Activated CD8-positive, alpha-beta memory T cell treated with anti-CD3 and anti-CD28 coated beads for 4 hours (primary cell): ENCODE data around the gene BMPR1B.

Source experiments
- DNase-seq, 2 donors: peaks; one replicate each; pipeline ENCODE4 v3.0.0-alpha.2; 2020; ENCODE audit warnings: low read depth in 2 of 2

Gene BMPR1B

GRCh38 chr4:95188701-95189370 lies 431.1 kb downstream of the BMPR1B start:
- no peak for DNase-seq

DNA sequence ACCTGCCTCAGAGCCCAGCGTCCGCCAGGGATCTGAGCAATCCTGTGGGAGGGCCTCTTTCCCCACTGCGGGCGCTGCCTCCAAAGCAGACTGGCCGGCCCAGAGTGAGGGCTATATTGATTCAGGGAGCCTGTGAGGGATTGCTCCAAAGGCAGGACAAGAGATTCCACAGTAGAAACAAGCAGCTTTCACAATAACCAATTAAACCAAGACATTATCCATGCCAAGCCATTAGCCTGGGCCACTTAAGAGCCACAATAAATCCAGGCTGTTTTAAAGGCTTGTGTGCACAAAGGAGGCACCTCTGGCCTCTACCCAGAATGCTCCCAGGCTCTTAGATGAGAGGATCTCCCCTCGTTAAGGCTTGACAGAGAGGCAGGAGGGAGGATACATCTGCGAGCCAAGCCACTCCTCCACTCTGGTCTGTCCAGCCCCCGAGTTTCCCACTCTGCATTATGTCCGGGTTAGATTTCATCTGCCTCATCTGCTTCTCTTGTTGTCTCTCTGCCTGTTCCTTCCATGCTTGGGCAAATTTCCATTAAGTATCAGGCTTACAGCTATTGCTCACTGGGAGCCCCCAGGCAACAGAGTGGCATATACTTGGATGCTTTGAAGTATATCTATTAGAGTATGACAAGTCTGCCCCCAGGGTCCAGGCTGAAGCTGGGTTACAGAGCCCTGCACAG lies 433.1 kb downstream of the BMPR1B start:
- no peak for DNase-seq

DNA sequence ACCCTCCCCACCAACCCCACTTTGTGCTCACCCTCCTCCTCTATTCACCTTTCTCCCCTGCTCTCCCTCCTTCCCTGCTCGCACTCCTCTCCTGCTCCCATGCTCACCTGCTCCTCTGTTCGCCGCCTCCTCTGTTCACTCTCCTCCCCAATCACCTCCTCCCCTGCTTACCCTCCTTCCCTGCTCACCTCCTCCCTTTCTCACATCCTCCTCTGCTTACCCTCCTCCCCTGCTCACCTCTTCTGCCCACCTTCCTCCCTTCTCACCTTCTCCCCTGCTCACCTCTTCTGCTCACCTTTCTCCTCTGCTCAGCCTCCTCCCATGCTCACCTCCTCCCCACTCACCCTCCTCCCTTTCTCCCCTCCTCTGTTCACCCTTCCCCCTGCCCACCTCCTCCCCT lies 433.8 kb downstream of the BMPR1B start:
- DNase-seq = no peak

- no peak for DNase-seq
Observed at GRCh38 chr4:95193391-95194224, 435.9 kb downstream of the BMPR1B start.

GRCh38 chr4:95197353-95197752 lies 439.6 kb downstream of the BMPR1B start:
- no peak for DNase-seq

- no peak for DNase-seq
Observed at GRCh38 chr4:95198961-95199360, 441.2 kb downstream of the BMPR1B start.

- no peak for DNase-seq
Observed at GRCh38 chr4:95204267-95204844, 446.6 kb downstream of the BMPR1B start.

DNA sequence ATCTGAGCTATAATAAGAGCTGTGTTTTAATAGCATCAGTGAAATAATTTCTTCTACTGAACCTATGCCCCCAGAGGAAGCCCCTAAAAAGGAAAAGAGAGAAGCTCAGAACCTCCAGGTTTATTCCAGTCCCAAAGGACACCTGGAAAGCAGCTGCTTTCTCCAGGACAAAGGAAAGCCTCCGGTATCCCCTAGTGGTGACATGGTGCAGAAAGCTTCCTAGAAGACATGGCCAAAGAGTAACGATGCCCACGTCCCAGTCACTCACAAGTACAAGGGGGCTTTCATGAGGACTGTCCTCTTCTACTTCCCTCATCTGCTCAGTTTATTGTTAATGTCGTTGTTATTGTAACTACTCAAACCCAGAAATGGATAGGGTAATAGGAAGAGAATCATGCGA lies 447.1 kb downstream of the BMPR1B start:
- DNase-seq = no peak
